Sigmoid colon (tissue), 7 donors: ENCODE data around the gene RYR3. TPM values are rescaled to one million over a fixed set of nuclear protein-coding genes. Genes with fewer than 3 reads are reported as not detected.

ENCODE experiments used
- DNase-seq: peaks from one replicate; pipeline ENCODE4 v3.0.0-alpha.2; 2019
- H3K27ac ChIP-seq, 4 donors: fragments of 200-600 bp; sonication (generic); one replicate each; pipeline ENCODE4 v1.5.1; 2016 to 2019; ENCODE audit warnings: mild to moderate bottlenecking in 1 of 4
- H3K27me3 ChIP-seq, 3 donors: fragments of 200-600 bp; sonication (generic); one replicate each; pipeline ENCODE4 v1.5.1; 2019; ENCODE audit warnings: mild to moderate bottlenecking in 1 of 3
- H3K36me3 ChIP-seq, 4 donors: fragments of 200-600 bp; sonication (generic); one replicate each; pipeline ENCODE4 v1.5.1; 2016 to 2019
- H3K4me1 ChIP-seq, 4 donors: fragments of 200-600 bp; sonication (generic); one replicate each; pipeline ENCODE4 v1.5.1; 2017 to 2019
- H3K4me3 ChIP-seq, 4 donors: fragments of 200-600 bp; sonication (generic); one replicate each; pipeline ENCODE4 v1.5.1; 2017 to 2019; ENCODE audit warnings: mild to moderate bottlenecking in 2 of 4, moderate library complexity in 1 of 4
- H3K9me3 ChIP-seq, 4 donors: fragments of 200-600 bp in 3 of 4; sonication (generic) in 3 of 4; one replicate each; pipeline versions ENCODE4 v1.5.1 to v1.6.1; 2013 to 2019
- EP300 ChIP-seq, 4 donors: sonication (generic); formaldehyde crosslinking; IDR thresholded peaks; one replicate each; pipeline ENCODE4 v1.6.1; 2017; ENCODE audit warnings: antibody characterized with exemption in 4 of 4
- POLR2A ChIP-seq, 2 donors: fragments of 450-650 bp; IDR thresholded peaks; one replicate each; pipeline ENCODE4 v1.6.1; 2016; ENCODE audit warnings: antibody characterized with exemption in 2 of 2, mild to moderate bottlenecking in 2 of 2, moderate library complexity in 2 of 2
- POLR2AphosphoS5 ChIP-seq, 4 donors: sonication (generic); formaldehyde crosslinking; IDR thresholded peaks; one replicate each; pipeline ENCODE4 v1.6.1; 2017; ENCODE audit warnings: antibody characterized with exemption in 4 of 4
- WGBS, 2 donors: extraction: QIAGEN DNeasy Blood & Tissue Kit; methylation state at CpG; one replicate each; pipeline ENCODE4 v1.1.7; 2013; 5-methylcytosine and 5-hydroxymethylcytosine counted together
- intact Hi-C: fragments of 100-400 bp; cut with DNase I; formaldehyde crosslinking; loops from one replicate; pipeline ENCODE4 v1.15.1; 2023
- polyA plus RNA-seq, 3 donors: library from polyadenylated mRNA; stranded (reverse); fragments of 200-250 nt; gene quantifications; one replicate each; pipeline ENCODE4 v1.2.3, GENCODE V29; 2013
- total RNA-seq, 4 donors: library from RNA; depleted of rRNA; stranded (reverse); fragments of >200 nt; gene quantifications; one replicate each; pipeline ENCODE4 v1.1.0, GENCODE V29; 2016
- TF ChIP-seq, protein P1 (sequence below), 4 experiments: fragments of 450-650 bp in 3 of 4; fragments of 200-600 bp in 1 of 4; IDR thresholded peaks; one replicate each; pipeline ENCODE4 v1.5.1; 2016 to 2019; ENCODE audit warnings: antibody characterized with exemption in 4 of 4, mild to moderate bottlenecking in 3 of 4, moderate library complexity in 2 of 4
- donor health status: healthy with polysubstance abuse.
- donor health status: Bipolar disorder and iron deficiency.
- donor health status: healthy.

RYR3 gene
- total and polyA plus RNA-seq, 7 donors = 0.38 to 29.1 (median 10.5) TPM; not detected in 1

DNA sequence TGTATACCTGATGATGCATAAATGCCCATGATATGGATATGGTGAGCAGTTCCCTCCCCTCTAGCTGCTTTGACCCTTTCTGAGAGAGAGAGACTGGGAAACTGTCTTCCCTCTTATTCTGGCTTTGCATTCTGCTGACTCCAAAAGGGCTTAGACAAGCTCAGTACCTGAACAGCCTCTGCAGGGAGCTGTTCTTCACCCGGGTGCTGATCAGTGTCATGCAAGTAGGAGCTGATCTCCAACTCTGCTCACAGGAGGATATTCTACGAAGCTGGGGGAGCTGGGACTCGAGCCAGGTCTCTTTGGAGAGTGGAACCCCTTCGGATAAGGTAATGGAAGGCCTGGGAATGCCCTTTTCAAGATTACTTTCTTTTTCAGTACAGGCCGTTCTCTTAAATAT is 237.1 kb downstream of the RYR3 start:
- Histone ChIP-seq H3K4me1 (peaks cover 0 to 11% (median 5%) of the 10 kb centered on the region in 4 donors), H3K36me3 (peaks cover 0 to 30% (median 3%) of the 10 kb centered on the region in 4 donors), H3K27me3 (no peaks in the 10 kb centered on the region), H3K4me3 (no peak overlapping the region), H3K9me3 (no peaks in the 10 kb centered on the region), H3K27ac (no peak overlapping the region)
- WGBS, 2 donors = 25 to 30% methylated on average over 5 of the region's 5 CpGs
- intact Hi-C loops = no loop called here
- DNase-seq = no peak
- TF ChIP-seq POLR2A (IDR thresholded peaks at IDR 0.05) = no peak
- no peak for TF ChIP-seq POLR2AphosphoS5 (IDR thresholded peaks at IDR 0.05)
- no peak for TF ChIP-seq EP300 (IDR thresholded peaks at IDR 0.05)
- TF ChIP-seq, protein P1, sequence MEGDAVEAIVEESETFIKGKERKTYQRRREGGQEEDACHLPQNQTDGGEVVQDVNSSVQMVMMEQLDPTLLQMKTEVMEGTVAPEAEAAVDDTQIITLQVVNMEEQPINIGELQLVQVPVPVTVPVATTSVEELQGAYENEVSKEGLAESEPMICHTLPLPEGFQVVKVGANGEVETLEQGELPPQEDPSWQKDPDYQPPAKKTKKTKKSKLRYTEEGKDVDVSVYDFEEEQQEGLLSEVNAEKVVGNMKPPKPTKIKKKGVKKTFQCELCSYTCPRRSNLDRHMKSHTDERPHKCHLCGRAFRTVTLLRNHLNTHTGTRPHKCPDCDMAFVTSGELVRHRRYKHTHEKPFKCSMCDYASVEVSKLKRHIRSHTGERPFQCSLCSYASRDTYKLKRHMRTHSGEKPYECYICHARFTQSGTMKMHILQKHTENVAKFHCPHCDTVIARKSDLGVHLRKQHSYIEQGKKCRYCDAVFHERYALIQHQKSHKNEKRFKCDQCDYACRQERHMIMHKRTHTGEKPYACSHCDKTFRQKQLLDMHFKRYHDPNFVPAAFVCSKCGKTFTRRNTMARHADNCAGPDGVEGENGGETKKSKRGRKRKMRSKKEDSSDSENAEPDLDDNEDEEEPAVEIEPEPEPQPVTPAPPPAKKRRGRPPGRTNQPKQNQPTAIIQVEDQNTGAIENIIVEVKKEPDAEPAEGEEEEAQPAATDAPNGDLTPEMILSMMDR (IDR thresholded peaks at IDR 0.05) = no peak

DNA sequence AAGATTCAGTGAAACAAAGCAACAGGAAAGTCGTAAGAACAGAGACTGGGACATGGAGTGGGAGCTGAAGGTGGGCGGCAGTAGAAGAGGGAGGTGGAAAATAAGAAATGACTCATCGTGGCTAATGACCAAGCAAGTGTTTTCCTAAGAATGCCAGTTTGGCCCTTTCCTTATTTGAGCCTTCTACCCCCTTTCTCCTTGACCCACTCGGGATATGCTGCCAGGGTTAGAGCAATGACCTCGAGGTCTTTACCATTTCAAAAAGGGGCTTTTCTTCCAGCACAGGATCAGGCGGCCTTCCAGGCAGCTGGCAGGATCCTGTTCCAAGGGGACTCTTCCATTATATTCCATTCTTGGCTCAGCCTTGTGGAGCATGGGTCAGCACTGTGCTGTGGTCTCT is 241.1 kb downstream of the RYR3 start:
- Histone ChIP-seq H3K27ac (no peak overlapping the region), H3K9me3 (no peaks in the 10 kb centered on the region), H3K4me3 (no peak overlapping the region), H3K36me3 (peaks cover 0 to 23% (median 0%) of the 10 kb centered on the region in 4 donors), H3K4me1 (peaks cover 0 to 11% (median 5%) of the 10 kb centered on the region in 4 donors), H3K27me3 (no peaks in the 10 kb centered on the region)
- no peak for DNase-seq
- intact Hi-C loops = no loop called here
- 55 to 63% methylated on average over 6 of the region's 6 CpGs for WGBS, 2 donors
- TF ChIP-seq POLR2A (IDR thresholded peaks at IDR 0.05) (no peak), EP300 (IDR thresholded peaks at IDR 0.05) (no peak), POLR2AphosphoS5 (IDR thresholded peaks at IDR 0.05) (no peak)
- TF ChIP-seq, protein P1 (IDR thresholded peaks at IDR 0.05) = no peak

DNA sequence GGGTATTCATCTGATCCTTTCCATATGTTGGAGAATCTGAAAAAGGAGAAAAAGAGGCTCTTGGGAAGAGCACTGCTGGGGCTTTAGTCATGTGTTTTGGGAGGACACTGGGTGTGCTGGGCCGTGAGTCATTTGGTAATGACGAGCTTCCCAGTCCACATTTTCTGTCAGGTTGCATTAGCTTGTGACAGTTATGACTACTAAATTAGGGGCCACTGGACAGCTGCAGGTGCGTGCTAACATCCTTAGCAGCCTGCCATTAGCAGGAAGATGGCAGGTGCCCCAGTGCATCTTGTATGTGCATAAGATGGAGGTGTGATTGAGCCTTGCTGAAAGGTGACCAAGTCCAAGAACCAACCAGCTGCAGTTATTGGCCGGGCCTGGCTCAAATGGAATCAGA is 242.4 kb downstream of the RYR3 start:
- no peak overlapping the region for H3K27ac ChIP-seq
- no peaks in the 10 kb centered on the region for H3K27me3 ChIP-seq
- 77 to 86% methylated on average over 4 of the region's 4 CpGs for WGBS, 2 donors
- intact Hi-C loops = no loop called here
- no peaks in the 10 kb centered on the region for H3K9me3 ChIP-seq
- H3K36me3 ChIP-seq = peaks cover 0 to 23% (median 0%) of the 10 kb centered on the region in 4 donors
- TF ChIP-seq, protein P1 (IDR thresholded peaks at IDR 0.05) = no peak
- TF ChIP-seq EP300 (IDR thresholded peaks at IDR 0.05) (no peak), POLR2A (IDR thresholded peaks at IDR 0.05) (no peak), POLR2AphosphoS5 (IDR thresholded peaks at IDR 0.05) (no peak)
- no peak for DNase-seq
- peaks cover 0 to 5% (median 0%) of the 10 kb centered on the region in 4 donors for H3K4me1 ChIP-seq
- no peak overlapping the region for H3K4me3 ChIP-seq

DNA sequence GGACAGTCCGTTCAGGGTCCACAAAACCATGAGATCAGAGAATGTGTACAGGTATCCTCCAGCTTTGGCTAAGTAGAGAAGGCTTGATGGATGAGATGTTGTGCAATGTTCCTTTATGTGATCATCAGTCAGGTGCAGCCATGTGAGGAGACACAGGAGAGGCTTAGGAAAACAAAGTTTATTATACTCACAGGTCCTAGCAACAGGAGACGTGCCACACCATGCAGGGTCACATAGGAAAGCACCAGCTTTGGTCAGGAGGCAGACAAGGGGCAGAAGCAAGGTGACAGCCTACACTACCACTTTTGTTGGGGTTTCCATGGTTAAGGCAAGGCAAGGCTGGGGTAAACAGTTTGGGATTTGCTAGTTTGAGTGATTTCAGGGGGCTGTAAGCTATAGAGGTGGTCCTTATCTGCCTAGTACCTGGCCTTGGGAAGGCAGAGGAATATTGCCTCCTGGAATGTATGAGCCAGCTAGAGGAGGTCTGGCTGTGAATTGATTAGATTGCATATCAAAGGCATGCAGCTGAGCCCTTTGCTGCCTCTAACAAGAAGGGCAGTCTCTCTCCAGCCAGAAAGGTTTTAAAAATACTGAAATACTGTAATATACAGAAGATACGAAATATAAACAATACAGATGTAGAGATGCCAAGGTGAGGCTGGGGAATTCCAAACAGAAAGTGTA is 248.6 kb downstream of the RYR3 start:
- no peaks in the 10 kb centered on the region for H3K9me3 ChIP-seq
- H3K27me3 ChIP-seq = no peaks in the 10 kb centered on the region
- no peak overlapping the region for H3K27ac ChIP-seq
- intact Hi-C loops = no loop called here
- WGBS, 2 donors = 45 to 49% methylated on average over 3 of the region's 3 CpGs
- no peaks in the 10 kb centered on the region for H3K4me1 ChIP-seq
- DNase-seq = no peak
- no peak overlapping the region for H3K4me3 ChIP-seq
- TF ChIP-seq EP300 (IDR thresholded peaks at IDR 0.05) = no peak
- TF ChIP-seq, protein P1 (IDR thresholded peaks at IDR 0.05) = no peak
- TF ChIP-seq POLR2AphosphoS5 (IDR thresholded peaks at IDR 0.05) = no peak
- TF ChIP-seq POLR2A (IDR thresholded peaks at IDR 0.05) = no peak
- peaks cover 0 to 11% (median 5%) of the 10 kb centered on the region in 4 donors for H3K36me3 ChIP-seq
